Esophagus squamous epithelium (tissue), 5 donors: ENCODE data around the gene SPZ1. TPM values are rescaled to one million over a fixed set of nuclear protein-coding genes. Genes with fewer than 3 reads are reported as not detected.
"Not testable (repeated sequence)": the region's sequence is repeated elsewhere in the genome, so short reads cannot be mapped to it uniquely, and the experiment has no call there.

Source experiments
- DNase-seq: peaks from one replicate; lab custom pipeline; 2025; lab: John Stamatoyannopoulos, UW
- H3K27ac ChIP-seq, 4 donors: fragments of 200-600 bp; sonication (generic); one replicate each; pipeline ENCODE4 v1.5.1; 2016 to 2019; ENCODE audit warnings: mild to moderate bottlenecking in 1 of 4
- H3K27me3 ChIP-seq, 4 donors: fragments of 200-600 bp; sonication (generic); 1 replicate in 3 of 4; 2 replicates in 1 of 4; pipeline versions ENCODE4 v1.5.1 to v1.6.0; 2017 to 2021; ENCODE audit warnings: antibody characterized with exemption in 1 of 4
- H3K36me3 ChIP-seq, 3 donors: fragments of 200-600 bp; sonication (generic); one replicate each; pipeline ENCODE4 v1.5.1; 2016 to 2019
- H3K4me1 ChIP-seq, 3 donors: fragments of 200-600 bp; sonication (generic); one replicate each; pipeline ENCODE4 v1.5.1; 2017 to 2019
- H3K4me3 ChIP-seq, 4 donors: fragments of 200-600 bp; sonication (generic); 1 replicate in 3 of 4; 2 replicates in 1 of 4; pipeline ENCODE4 v1.5.1; 2016 to 2019; ENCODE audit warnings: mild to moderate bottlenecking in 2 of 4, moderate library complexity in 1 of 4
- H3K9me3 ChIP-seq, 3 donors: fragments of 200-600 bp; sonication (generic); one replicate each; pipeline ENCODE4 v1.5.1; 2016 to 2019
- CTCF ChIP-seq, 6 experiments: fragments of 450-650 bp in 4 of 6; fragments of 200-600 bp in 2 of 6; sonication (generic) in 2 of 6; IDR thresholded peaks; one replicate each; pipeline ENCODE4 v1.5.1; 2016 to 2019; ENCODE audit warnings: antibody characterized with exemption in 6 of 6, mild to moderate bottlenecking in 4 of 6, moderate library complexity in 4 of 6
- POLR2A ChIP-seq, 4 donors: fragments of 450-650 bp; IDR thresholded peaks; one replicate each; pipeline ENCODE4 v1.6.1; 2017; ENCODE audit warnings: antibody characterized with exemption in 4 of 4, mild to moderate bottlenecking in 4 of 4, moderate library complexity in 3 of 4
- WGBS, 2 donors: methylation state at CpG; one replicate each; pipeline ENCODE4 v1.1.5; 2018; 5-methylcytosine and 5-hydroxymethylcytosine counted together
- intact Hi-C: fragments of 100-400 bp; cut with DNase I; formaldehyde crosslinking; loops from one replicate; pipeline ENCODE4 v1.15.0; 2022
- total RNA-seq, 4 donors: library from RNA; depleted of rRNA; stranded (reverse); fragments of >200 nt; gene quantifications; one replicate each; pipeline ENCODE4 v1.1.0, GENCODE V29; 2016
- donor health status: DM: yes; HTN: yes; CAD: no.

SPZ1 gene
- total RNA-seq, 4 donors from 2014 or later: not detected

- Histone ChIP-seq H3K9me3 (no peaks in the 10 kb centered on the region), H3K36me3 (no peaks in the 10 kb centered on the region), H3K27ac (no peak overlapping the region), H3K27me3 (no peaks in the 10 kb centered on the region), H3K4me1 (no peaks in the 10 kb centered on the region), H3K4me3 (no peak overlapping the region)
- 38 to 44% methylated on average over 1 of the region's 1 CpG for WGBS, 2 donors
- TF ChIP-seq POLR2A (IDR thresholded peaks at IDR 0.05) (no peak), CTCF (IDR thresholded peaks at IDR 0.05) (no peak)
- no peak for DNase-seq
- intact Hi-C loops: no loop called here
Observed at GRCh38 chr5:80348171-80348570, 28.4 kb downstream of the SPZ1 start.

GRCh38 chr5:80351019-80351418, 31.2 kb downstream of the SPZ1 start:
- H3K9me3 ChIP-seq, H3K27ac ChIP-seq, H3K4me3 ChIP-seq, DNase-seq, intact Hi-C loops, H3K36me3 ChIP-seq, H3K4me1 ChIP-seq, H3K27me3 ChIP-seq: not testable (repeated sequence)
- WGBS, 2 donors: 88 to 94% methylated on average over 7 of the region's 15 CpGs

GRCh38 chr5:80355686-80356085, 35.9 kb downstream of the SPZ1 start:
- intact Hi-C loops: no loop called here
- DNase-seq: no peak
- 80 to 86% methylated on average over 4 of the region's 4 CpGs for WGBS, 2 donors
- no peaks in the 10 kb centered on the region for H3K9me3 ChIP-seq
- no peaks in the 10 kb centered on the region for H3K36me3 ChIP-seq
- H3K27me3 ChIP-seq: no peaks in the 10 kb centered on the region
- TF ChIP-seq CTCF (IDR thresholded peaks at IDR 0.05): no peak
- no peak for TF ChIP-seq POLR2A (IDR thresholded peaks at IDR 0.05)
- H3K4me1 ChIP-seq: no peaks in the 10 kb centered on the region
- no peak overlapping the region for H3K4me3 ChIP-seq
- H3K27ac ChIP-seq: no peak overlapping the region

- DNase-seq: no peak
Observed at GRCh38 chr5:80357671-80358070, 37.9 kb downstream of the SPZ1 start.

GRCh38 chr5:80360914-80361444, 41.2 kb downstream of the SPZ1 start:
- intact Hi-C loops: no loop called here
- no peak overlapping the region for H3K27ac ChIP-seq
- no peaks in the 10 kb centered on the region for H3K4me1 ChIP-seq
- H3K27me3 ChIP-seq: no peaks in the 10 kb centered on the region
- no peaks in the 10 kb centered on the region for H3K9me3 ChIP-seq
- H3K4me3 ChIP-seq: no peak overlapping the region
- no peak for DNase-seq
- H3K36me3 ChIP-seq: no peaks in the 10 kb centered on the region
- no peak for TF ChIP-seq CTCF (IDR thresholded peaks at IDR 0.05)
- no peak for TF ChIP-seq POLR2A (IDR thresholded peaks at IDR 0.05)

More at GRCh38 chr5:80357671-80358070, 37.9 kb downstream of the SPZ1 start:
- TF ChIP-seq CTCF (IDR thresholded peaks at IDR 0.05) (no peak), POLR2A (IDR thresholded peaks at IDR 0.05) (no peak)
- intact Hi-C loops: no loop called here
- H3K36me3 ChIP-seq: no peaks in the 10 kb centered on the region
- WGBS, 2 donors: 75 to 88% methylated on average over 1 of the region's 1 CpG
- H3K27me3 ChIP-seq: no peaks in the 10 kb centered on the region
- H3K9me3 ChIP-seq: no peaks in the 10 kb centered on the region
- H3K4me1 ChIP-seq: no peaks in the 10 kb centered on the region
- H3K27ac ChIP-seq: no peak overlapping the region
- no peak overlapping the region for H3K4me3 ChIP-seq

GRCh38 chr5:80364892-80365291, 45.1 kb downstream of the SPZ1 start:
- Histone ChIP-seq H3K9me3 (no peaks in the 10 kb centered on the region), H3K4me1 (no peaks in the 10 kb centered on the region), H3K27ac (no peak overlapping the region), H3K36me3 (no peaks in the 10 kb centered on the region), H3K27me3 (no peaks in the 10 kb centered on the region), H3K4me3 (no peak overlapping the region)
- intact Hi-C loops: no loop called here
- DNase-seq: no peak
- 82 to 91% methylated on average over 6 of the region's 6 CpGs for WGBS, 2 donors
- TF ChIP-seq POLR2A (IDR thresholded peaks at IDR 0.05) (no peak), CTCF (IDR thresholded peaks at IDR 0.05) (no peak)
